ENCODE results near the gene PHLDA3.

GRCh38 chr1:201514466-201514865, 45.5 kb upstream of the PHLDA3 start:
- TF ChIP-seq, protein P1, sequence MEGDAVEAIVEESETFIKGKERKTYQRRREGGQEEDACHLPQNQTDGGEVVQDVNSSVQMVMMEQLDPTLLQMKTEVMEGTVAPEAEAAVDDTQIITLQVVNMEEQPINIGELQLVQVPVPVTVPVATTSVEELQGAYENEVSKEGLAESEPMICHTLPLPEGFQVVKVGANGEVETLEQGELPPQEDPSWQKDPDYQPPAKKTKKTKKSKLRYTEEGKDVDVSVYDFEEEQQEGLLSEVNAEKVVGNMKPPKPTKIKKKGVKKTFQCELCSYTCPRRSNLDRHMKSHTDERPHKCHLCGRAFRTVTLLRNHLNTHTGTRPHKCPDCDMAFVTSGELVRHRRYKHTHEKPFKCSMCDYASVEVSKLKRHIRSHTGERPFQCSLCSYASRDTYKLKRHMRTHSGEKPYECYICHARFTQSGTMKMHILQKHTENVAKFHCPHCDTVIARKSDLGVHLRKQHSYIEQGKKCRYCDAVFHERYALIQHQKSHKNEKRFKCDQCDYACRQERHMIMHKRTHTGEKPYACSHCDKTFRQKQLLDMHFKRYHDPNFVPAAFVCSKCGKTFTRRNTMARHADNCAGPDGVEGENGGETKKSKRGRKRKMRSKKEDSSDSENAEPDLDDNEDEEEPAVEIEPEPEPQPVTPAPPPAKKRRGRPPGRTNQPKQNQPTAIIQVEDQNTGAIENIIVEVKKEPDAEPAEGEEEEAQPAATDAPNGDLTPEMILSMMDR (IDR thresholded peaks at IDR 0.05), result no peak
- no peak for TF ChIP-seq POLR2AphosphoS5 (IDR thresholded peaks at IDR 0.05)
- TF ChIP-seq POLR2A (IDR thresholded peaks at IDR 0.05), result no peak
- no peak for TF ChIP-seq EP300 (IDR thresholded peaks at IDR 0.05)

All from sigmoid colon (tissue), 4 donors.